Neuronal stem cell (in vitro differentiated cells): Measurements from ENCODE around the gene PLSCR2.
"Not testable (repeated sequence)": the region's sequence is repeated elsewhere in the genome, so short reads cannot be mapped to it uniquely, and the experiment has no call there.

Source experiments
- DNase-seq: peaks from one replicate; pipeline ENCODE4 v3.0.0-alpha.2; 2013; ENCODE audit warnings: low spot score
- H2AFZ ChIP-seq: one replicate; pipeline ENCODE4 v1.6.1; 2013; ENCODE audit warnings: mild to moderate bottlenecking, low read length, inconsistent platforms
- H2AK5ac ChIP-seq: 2 replicates; pipeline ENCODE4 v1.6.1; 2013; ENCODE audit warnings: low read depth, mild to moderate bottlenecking, inconsistent platforms, low read length, moderate library complexity, mixed read lengths
- H2BK120ac ChIP-seq: 2 replicates; pipeline ENCODE4 v1.6.1; 2013; ENCODE audit warnings: low read depth, mild to moderate bottlenecking, inconsistent platforms, low read length, moderate library complexity, mixed read lengths
- H2BK12ac ChIP-seq: one replicate; pipeline ENCODE4 v1.6.1; 2013; ENCODE audit warnings: low read length, inconsistent platforms
- H2BK15ac ChIP-seq: 2 replicates; pipeline ENCODE4 v1.6.1; 2013; ENCODE audit warnings: mild to moderate bottlenecking, low read length, inconsistent platforms, mixed read lengths
- H2BK5ac ChIP-seq: one replicate; pipeline ENCODE4 v1.6.1; 2013; ENCODE audit warnings: inconsistent platforms, mild to moderate bottlenecking, low read length, moderate library complexity
- H3K14ac ChIP-seq: one replicate; pipeline ENCODE4 v1.6.1; 2013; ENCODE audit warnings: low read length, inconsistent platforms
- H3K18ac ChIP-seq: 2 replicates; pipeline ENCODE4 v1.6.1; 2013; ENCODE audit warnings: low read length, inconsistent platforms
- H3K23ac ChIP-seq: 2 replicates; pipeline ENCODE4 v1.6.1; 2013; ENCODE audit warnings: low read depth, mild to moderate bottlenecking, mixed read lengths, low read length, inconsistent platforms; ENCODE audit not compliant: poor library complexity
- H3K27ac ChIP-seq: replicated peaks from 3 replicates; pipeline ENCODE4 v1.5.1; 2013; ENCODE audit warnings: low read length, inconsistent platforms
- H3K27me3 ChIP-seq, 3 experiments: 2 replicates each; pipeline ENCODE4 v1.6.1; 2013; ENCODE audit warnings: low read length in 3 of 3, mild to moderate bottlenecking in 2 of 3, inconsistent platforms in 1 of 3, low read depth in 1 of 3, mixed read lengths in 1 of 3, moderate library complexity in 1 of 3; ENCODE audit not compliant: control insufficient read depth in 3 of 3, insufficient read depth in 3 of 3
- H3K36me3 ChIP-seq, 2 donors: replicated peaks in 1 of 2; 2 replicates each; pipeline ENCODE4 v1.6.1; 2013; ENCODE audit warnings: low read length in 2 of 2; ENCODE audit not compliant: control insufficient read depth in 2 of 2, insufficient read depth in 2 of 2
- H3K4ac ChIP-seq: 2 replicates; pipeline ENCODE4 v1.6.1; 2013; ENCODE audit warnings: inconsistent platforms, mild to moderate bottlenecking, low read length, moderate library complexity
- H3K4me1 ChIP-seq, 2 donors: 1 replicate in 1 of 2; 2 replicates in 1 of 2; pipeline ENCODE4 v1.6.1; 2013; ENCODE audit warnings: low read length in 2 of 2, low read depth in 1 of 2; ENCODE audit not compliant: control insufficient read depth in 2 of 2, insufficient read depth in 1 of 2
- H3K4me2 ChIP-seq: one replicate; pipeline ENCODE4 v1.6.1; 2013; ENCODE audit warnings: mild to moderate bottlenecking, low read length, inconsistent platforms; ENCODE audit not compliant: insufficient read depth, poor library complexity, severe bottlenecking
- H3K4me3 ChIP-seq, 2 donors: 2 replicates each; pipeline ENCODE4 v1.5.1; 2013; ENCODE audit warnings: low read length in 2 of 2, mild to moderate bottlenecking in 2 of 2, inconsistent platforms in 1 of 2, moderate library complexity in 1 of 2
- H3K79me1 ChIP-seq: one replicate; pipeline ENCODE4 v1.6.1; 2013; ENCODE audit warnings: low read depth, mild to moderate bottlenecking, inconsistent platforms, low read length, moderate library complexity
- H3K9ac ChIP-seq: one replicate; pipeline ENCODE4 v1.6.1; 2013; ENCODE audit warnings: mild to moderate bottlenecking, low read depth, low read length, inconsistent platforms; ENCODE audit not compliant: poor library complexity
- H3K9me3 ChIP-seq, 2 donors: replicated peaks in 1 of 2; 2 replicates each; pipeline versions ENCODE3 to v1.6.1; 2013; ENCODE audit warnings: low read length in 2 of 2, mild to moderate bottlenecking in 2 of 2, inconsistent platforms in 1 of 2, low read depth in 1 of 2, mixed read lengths in 1 of 2, moderate library complexity in 1 of 2; ENCODE audit not compliant: control insufficient read depth in 2 of 2, insufficient read depth in 1 of 2
- H4K8ac ChIP-seq: one replicate; pipeline ENCODE4 v1.6.1; 2013; ENCODE audit warnings: low read depth, mild to moderate bottlenecking, inconsistent platforms, low read length, moderate library complexity
- H4K91ac ChIP-seq: one replicate; pipeline ENCODE4 v1.6.1; 2013; ENCODE audit warnings: low read length, low read depth, mild to moderate bottlenecking, inconsistent platforms; ENCODE audit not compliant: poor library complexity
- WGBS, 2 donors: extraction: QIAGEN DNeasy Blood & Tissue Kit; methylation state at CpG; one replicate each; pipeline ENCODE4 v1.1.7; 2013; ENCODE audit warnings: missing lambda C conversion rate in 2 of 2, mixed read lengths in 1 of 2; ENCODE audit not compliant: insufficient read length in 2 of 2, insufficient replicate concordance in 1 of 2; ENCODE audit errors: extremely low coverage in 2 of 2; 5-methylcytosine and 5-hydroxymethylcytosine counted together

Gene PLSCR2

GRCh38 chr3:146440310-146440709, 29.1 kb downstream of the PLSCR2 start:
- not testable (repeated sequence) for H3K27me3 ChIP-seq

DNA sequence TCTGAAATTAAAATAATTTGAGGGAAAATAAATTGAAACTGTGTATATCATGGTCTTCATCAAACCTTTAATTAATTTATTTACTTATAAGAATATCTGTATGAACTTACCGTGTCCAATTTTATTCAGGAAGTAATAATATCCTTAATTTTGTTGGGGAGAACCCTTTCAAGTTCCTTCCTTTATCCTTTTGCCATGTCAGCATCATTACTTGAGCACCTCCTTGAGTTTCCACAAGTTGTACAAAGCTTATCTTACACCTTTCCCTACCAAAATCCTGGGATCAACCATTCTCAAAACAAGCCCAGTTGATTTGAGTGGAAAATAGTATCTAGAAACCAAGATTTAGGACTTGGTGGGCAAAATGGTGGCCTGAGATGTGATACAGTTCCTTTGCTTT, 37.3 kb downstream of the PLSCR2 start:
- no peak overlapping the region for H4K8ac ChIP-seq
- no peaks in the 10 kb centered on the region for H3K4me1 ChIP-seq
- no peak overlapping the region for H3K23ac ChIP-seq
- H2BK120ac ChIP-seq: no peak overlapping the region
- no peaks in the 10 kb centered on the region for H3K27me3 ChIP-seq
- no peak overlapping the region for H3K4me3 ChIP-seq
- H3K9me3 ChIP-seq: no peaks in the 10 kb centered on the region
- H3K79me1 ChIP-seq: no peaks in the 10 kb centered on the region
- no peak overlapping the region for H2BK5ac ChIP-seq
- no peak overlapping the region for H2BK15ac ChIP-seq
- H2AK5ac ChIP-seq: no peak overlapping the region
- H3K14ac ChIP-seq: no peak overlapping the region
- no peak overlapping the region for H3K9ac ChIP-seq
- no peak for DNase-seq
- no peak overlapping the region for H2BK12ac ChIP-seq
- no peak overlapping the region for H3K4me2 ChIP-seq
- H3K18ac ChIP-seq: no peak overlapping the region
- H3K36me3 ChIP-seq: no peaks in the 10 kb centered on the region
- no peak overlapping the region for H4K91ac ChIP-seq
- WGBS, 2 donors: no CpG with 5 or more reads among the region's 1 CpG
- no peak overlapping the region for H3K27ac ChIP-seq
- no peak overlapping the region for H2AFZ ChIP-seq
- no peak overlapping the region for H3K4ac ChIP-seq

More at GRCh38 chr3:146440310-146440709, 29.1 kb downstream of the PLSCR2 start:
- H3K4me1 ChIP-seq, DNase-seq, H3K27ac ChIP-seq, H2BK5ac ChIP-seq, H2AFZ ChIP-seq, H2BK15ac ChIP-seq, H3K23ac ChIP-seq, H2AK5ac ChIP-seq, H3K4me3 ChIP-seq, H3K4me2 ChIP-seq, H3K36me3 ChIP-seq, H2BK12ac ChIP-seq, H3K18ac ChIP-seq, H3K79me1 ChIP-seq, H4K91ac ChIP-seq, H4K8ac ChIP-seq, H3K9me3 ChIP-seq, H3K9ac ChIP-seq, H3K14ac ChIP-seq, H2BK120ac ChIP-seq, H3K4ac ChIP-seq: not testable (repeated sequence)
- WGBS, 2 donors: no CpG with 5 or more reads among the region's 5 CpGs

GRCh38 chr3:146431240-146431639, 38.1 kb downstream of the PLSCR2 start:
- no peak overlapping the region for H3K4me3 ChIP-seq
- no peak overlapping the region for H2BK120ac ChIP-seq
- H3K4me1 ChIP-seq: no peaks in the 10 kb centered on the region
- no peak overlapping the region for H4K91ac ChIP-seq
- H2BK15ac ChIP-seq: no peak overlapping the region
- H2AK5ac ChIP-seq: no peak overlapping the region
- no peak overlapping the region for H4K8ac ChIP-seq
- no peak for DNase-seq
- H2AFZ ChIP-seq: no peak overlapping the region
- no peak overlapping the region for H3K23ac ChIP-seq
- no peaks in the 10 kb centered on the region for H3K79me1 ChIP-seq
- no peak overlapping the region for H3K18ac ChIP-seq
- H3K4ac ChIP-seq: no peak overlapping the region
- no peaks in the 10 kb centered on the region for H3K36me3 ChIP-seq
- no peak overlapping the region for H3K14ac ChIP-seq
- H3K4me2 ChIP-seq: no peak overlapping the region
- no peak overlapping the region for H3K9ac ChIP-seq
- no peak overlapping the region for H2BK5ac ChIP-seq
- H3K9me3 ChIP-seq: no peaks in the 10 kb centered on the region
- H2BK12ac ChIP-seq: no peak overlapping the region
- H3K27ac ChIP-seq: no peak overlapping the region
- H3K27me3 ChIP-seq: no peaks in the 10 kb centered on the region

- no peak overlapping the region for H2AFZ ChIP-seq
These were observed 44.0 kb downstream of the PLSCR2 start for GRCh38 chr3:146425341-146425740.

More at GRCh38 chr3:146425341-146425740, 44.0 kb downstream of the PLSCR2 start:
- H2BK15ac ChIP-seq: no peak overlapping the region
- no peaks in the 10 kb centered on the region for H3K9me3 ChIP-seq
- no peaks in the 10 kb centered on the region for H3K79me1 ChIP-seq
- H2BK120ac ChIP-seq: no peak overlapping the region
- no peak for DNase-seq
- H3K27ac ChIP-seq: no peak overlapping the region
- no peak overlapping the region for H2BK5ac ChIP-seq
- no peak overlapping the region for H3K4me3 ChIP-seq
- no CpG with 5 or more reads among the region's 1 CpG for WGBS, 2 donors
- no peak overlapping the region for H3K18ac ChIP-seq
- H2AK5ac ChIP-seq: no peak overlapping the region
- no peaks in the 10 kb centered on the region for H3K4me1 ChIP-seq
- no peaks in the 10 kb centered on the region for H3K36me3 ChIP-seq
- H3K27me3 ChIP-seq: no peaks in the 10 kb centered on the region
- no peak overlapping the region for H4K91ac ChIP-seq
- no peak overlapping the region for H2BK12ac ChIP-seq
- H3K14ac ChIP-seq: no peak overlapping the region
- no peak overlapping the region for H3K4me2 ChIP-seq
- H3K9ac ChIP-seq: no peak overlapping the region
- H3K23ac ChIP-seq: no peak overlapping the region
- no peak overlapping the region for H3K4ac ChIP-seq
- no peak overlapping the region for H4K8ac ChIP-seq
